Left renal pelvis (tissue), 4 donors: ENCODE data around the gene PRR14. TPM values are rescaled to one million over a fixed set of nuclear protein-coding genes. Genes with fewer than 3 reads are reported as not detected.
A peak's percentile ranks its signal among the peaks of the same experiment; 100 is the strongest.
"Not testable (repeated sequence)": the region's sequence is repeated elsewhere in the genome, so short reads cannot be mapped to it uniquely, and the experiment has no call there.

Experiments
- DNase-seq, 4 donors: peaks; one replicate each; pipeline ENCODE4 v3.0.0-alpha.2; 2013; ENCODE audit warnings: low read depth in 4 of 4, low spot score in 3 of 4
- polyA plus RNA-seq, 4 donors: library from polyadenylated mRNA; unstranded; fragments of 120-200 nt; gene quantifications; one replicate each; pipeline ENCODE4 v1.2.1, GENCODE V29; 2013; ENCODE audit not compliant: insufficient read length in 4 of 4

Gene PRR14
- polyA plus RNA-seq, 4 donors, result 32.8 to 54.7 (median 44.2) TPM

GRCh38 chr16:30680326-30680725, 29.6 kb downstream of the PRR14 start:
- no peak for DNase-seq

GRCh38 chr16:30688701-30689100, 37.9 kb downstream of the PRR14 start:
- no peak for DNase-seq

GRCh38 chr16:30691907-30692306, 41.1 kb downstream of the PRR14 start:
- no peak for DNase-seq

- no peak for DNase-seq
These were observed 41.8 kb downstream of the PRR14 start for GRCh38 chr16:30692396-30693064.

GRCh38 chr16:30694926-30695693, 44.4 kb downstream of the PRR14 start:
- DNase-seq, result no peak

GRCh38 chr16:30696646-30697045, 45.9 kb downstream of the PRR14 start:
- not testable (repeated sequence) for DNase-seq

- DNase-seq, result peak in 1 of 4 donors; percentile 6
These were observed 46.7 kb downstream of the PRR14 start for GRCh38 chr16:30697264-30698138.

- peak; percentile 93 to 96 (median 95) for DNase-seq
These were observed 47.5 kb downstream of the PRR14 start for GRCh38 chr16:30698139-30698815.

- DNase-seq, result peak; percentile 72 to 78 (median 74)
These were observed 48.3 kb downstream of the PRR14 start, which contains the start of gene SRCAP for GRCh38 chr16:30698816-30699614. Gene SRCAP (plus strand): TSS chr16:30699171. CDS start chr16:30700825, 1,654 bp downstream.

- DNase-seq, result no peak
These were observed 48.9 kb downstream of the PRR14 start for GRCh38 chr16:30699615-30700099.

- no peak for DNase-seq
These were observed 49.7 kb downstream of the PRR14 start for GRCh38 chr16:30700491-30700890.

- DNase-seq, result no peak
These were observed 50.2 kb downstream of the PRR14 start for GRCh38 chr16:30700971-30701370.

- DNase-seq, result not testable (repeated sequence)
These were observed 52.3 kb downstream of the PRR14 start for GRCh38 chr16:30703071-30703470.

GRCh38 chr16:30703971-30704370, 53.2 kb downstream of the PRR14 start:
- no peak for DNase-seq

Other genes starting within 250 kb of the PRR14 start
- gene ZNF771, start 243.4 kb upstream of the PRR14 start, polyA plus RNA-seq, result 10 to 100 TPM in 1 of 4 donors, 1 to 10 TPM in 3; 4.6 to 10.0 (median 5.2) TPM
- 10 to 100 TPM; 31.4 to 50.4 (median 41.3) TPM for gene DCTPP1, start 220.9 kb upstream of the PRR14 start, polyA plus RNA-seq
- 10 to 100 TPM; 31.6 to 94.3 (median 89.1) TPM for gene SEPHS2, start 205.1 kb upstream of the PRR14 start, polyA plus RNA-seq
- 1 to 10 TPM; 1.4 to 2.5 (median 2.1) TPM for gene ITGAL, start 178.2 kb upstream of the PRR14 start, polyA plus RNA-seq
- gene ZNF768, start 124.4 kb upstream of the PRR14 start, polyA plus RNA-seq, result 10 to 100 TPM; 36.0 to 69.0 (median 50.0) TPM
- 10 to 100 TPM in 3 of 4 donors, 1 to 10 TPM in 1; 8.8 to 10.6 (median 10.5) TPM for gene ZNF747, start 116.1 kb upstream of the PRR14 start, polyA plus RNA-seq
- gene ZNF764, start 92.6 kb upstream of the PRR14 start, polyA plus RNA-seq, result 10 to 100 TPM; 10.2 to 15.4 (median 11.6) TPM
- gene ZNF688, start 79.2 kb upstream of the PRR14 start, polyA plus RNA-seq, result 10 to 100 TPM; 10.5 to 17.5 (median 13.3) TPM
- 10 to 100 TPM; 16.8 to 31.6 (median 19.6) TPM for gene ZNF785, start 65.3 kb upstream of the PRR14 start, polyA plus RNA-seq
- gene ZNF689, start 40.6 kb upstream of the PRR14 start, polyA plus RNA-seq, result 10 to 100 TPM; 10.6 to 14.6 (median 13.2) TPM
- 10 to 100 TPM; 45.4 to 85.1 (median 52.8) TPM for gene FBRS, start 7.5 kb downstream of the PRR14 start, polyA plus RNA-seq
- gene SRCAP, start 48.2 kb downstream of the PRR14 start, polyA plus RNA-seq, result 10 to 100 TPM; 27.7 to 44.9 (median 33.2) TPM
- gene PHKG2, start 97.5 kb downstream of the PRR14 start, polyA plus RNA-seq, result 10 to 100 TPM; 19.4 to 44.5 (median 26.0) TPM
- gene CFAP119, start 111.1 kb downstream of the PRR14 start, polyA plus RNA-seq, result 10 to 100 TPM in 1 of 4 donors, 1 to 10 TPM in 3; 2.2 to 12.2 (median 8.5) TPM
- gene RNF40, start 111.4 kb downstream of the PRR14 start, polyA plus RNA-seq, result 100 to 1,000 TPM; 108 to 129 (median 121) TPM
- gene ZNF629, start 136.2 kb downstream of the PRR14 start, polyA plus RNA-seq, result 10 to 100 TPM; 20.2 to 27.7 (median 27.0) TPM
- 10 to 100 TPM; 35.3 to 51.7 (median 43.7) TPM for gene BCL7C, start 243.1 kb downstream of the PRR14 start, polyA plus RNA-seq
- gene CTF1, start 245.7 kb downstream of the PRR14 start, polyA plus RNA-seq, result 1 to 10 TPM; 6.9 to 8.8 (median 7.7) TPM